AG09309 (cell line): ENCODE results near the gene RARA.

ENCODE experiments used
- DNase-seq: peaks from one replicate; pipeline ENCODE4 v3.0.0-alpha.2; 2010; ENCODE audit warnings: low read depth
- H3K4me3 ChIP-seq: 2 replicates; pipeline ENCODE4 v1.5.1; 2011; ENCODE audit warnings: mild to moderate bottlenecking, low read depth, low read length, moderate library complexity; ENCODE audit not compliant: control insufficient read depth
- CTCF ChIP-seq: IDR thresholded peaks from 2 replicates; pipeline ENCODE4 v1.5.1; 2011; ENCODE audit warnings: mild to moderate bottlenecking, low read depth, low read length, inconsistent platforms; ENCODE audit not compliant: insufficient read depth, control insufficient read depth; ENCODE audit errors: missing control alignments

The RARA gene

GRCh38 chr17:40309031-40309948 is at the start of gene RARA:
Gene RARA (plus strand): TSS chr17:40309180. CDS start chr17:40331219, 22,039 bp downstream.
- H3K4me3 ChIP-seq = peak within 1 kb of the TSS; percentile 24
- no peak for DNase-seq
- no peak for TF ChIP-seq CTCF

DNA sequence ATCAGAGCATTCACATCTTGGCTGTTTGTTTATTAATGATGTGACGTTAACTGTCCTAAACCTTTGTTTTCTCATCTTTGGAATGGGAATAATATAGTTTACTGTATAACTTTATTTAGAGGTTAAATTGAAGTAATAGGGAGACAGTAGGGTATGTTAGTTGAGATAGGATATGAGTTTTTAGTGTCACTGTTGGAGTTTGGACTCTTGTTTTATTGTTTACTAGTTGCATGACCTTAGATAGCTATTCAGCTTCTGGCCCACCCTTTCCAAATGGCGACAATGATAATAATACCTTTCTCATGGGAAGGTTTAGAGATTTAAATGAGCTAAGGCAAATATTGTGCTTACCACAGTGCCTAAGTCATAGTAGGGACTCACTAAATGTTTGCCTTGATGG is 49.5 kb upstream of the RARA start:
- DNase-seq = no peak
- H3K4me3 ChIP-seq = no peak overlapping the region
- no peak for TF ChIP-seq CTCF

DNA sequence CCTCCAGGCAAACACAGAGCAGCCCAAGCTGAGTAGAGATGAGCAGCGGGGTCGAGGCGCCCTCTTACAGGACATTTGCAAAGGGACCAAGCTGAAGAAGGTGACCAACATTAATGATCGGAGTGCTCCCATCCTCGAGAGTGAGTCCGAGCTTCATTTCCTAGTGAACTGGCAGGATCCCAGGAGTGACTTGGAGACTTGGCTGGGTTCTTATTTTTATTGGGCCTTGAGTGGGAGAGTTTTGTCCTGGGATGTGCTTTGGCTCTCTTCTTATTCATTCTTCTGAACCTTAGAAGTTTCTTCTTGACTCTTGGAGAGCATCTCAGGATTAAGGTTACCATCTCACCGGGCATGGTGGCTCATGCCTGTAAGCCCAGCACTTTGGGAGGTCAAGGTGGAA is 48.5 kb upstream of the RARA start:
- H3K4me3 ChIP-seq = no peak overlapping the region

DNA sequence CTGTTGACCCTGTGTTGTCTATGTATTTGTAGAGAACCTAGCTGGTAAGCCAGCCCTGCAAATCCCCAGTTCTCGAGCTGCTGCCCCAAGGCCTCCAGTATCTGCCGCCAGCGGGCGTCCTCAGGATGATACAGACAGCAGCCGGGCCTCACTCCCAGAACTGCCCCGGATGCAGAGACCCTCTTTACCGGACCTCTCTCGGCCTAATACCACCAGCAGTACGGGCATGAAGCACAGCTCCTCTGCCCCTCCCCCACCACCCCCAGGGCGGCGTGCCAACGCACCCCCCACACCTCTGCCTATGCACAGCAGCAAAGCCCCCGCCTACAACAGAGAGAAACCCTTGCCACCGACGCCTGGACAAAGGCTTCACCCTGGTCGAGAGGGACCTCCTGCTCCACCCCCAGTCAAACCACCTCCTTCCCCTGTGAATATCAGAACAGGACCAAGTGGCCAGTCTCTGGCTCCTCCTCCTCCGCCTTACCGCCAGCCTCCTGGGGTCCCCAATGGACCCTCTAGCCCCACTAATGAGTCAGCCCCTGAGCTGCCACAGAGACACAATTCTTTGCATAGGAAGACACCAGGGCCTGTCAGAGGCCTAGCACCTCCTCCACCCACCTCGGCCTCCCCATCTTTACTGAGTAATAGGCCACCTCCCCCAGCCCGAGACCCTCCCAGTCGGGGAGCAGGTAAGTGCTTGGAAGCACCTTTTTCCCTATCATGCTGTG is 44.4 kb upstream of the RARA start:
- DNase-seq = no peak
- no peak for TF ChIP-seq CTCF
- no peak overlapping the region for H3K4me3 ChIP-seq

More for the DNA sequence above, 48.5 kb upstream of the RARA start:
- DNase-seq = no peak
- TF ChIP-seq CTCF = no peak

GRCh38 chr17:40265337-40265736 is 43.6 kb upstream of the RARA start:
- no peak overlapping the region for H3K4me3 ChIP-seq
- no peak for TF ChIP-seq CTCF
- no peak for DNase-seq

DNA sequence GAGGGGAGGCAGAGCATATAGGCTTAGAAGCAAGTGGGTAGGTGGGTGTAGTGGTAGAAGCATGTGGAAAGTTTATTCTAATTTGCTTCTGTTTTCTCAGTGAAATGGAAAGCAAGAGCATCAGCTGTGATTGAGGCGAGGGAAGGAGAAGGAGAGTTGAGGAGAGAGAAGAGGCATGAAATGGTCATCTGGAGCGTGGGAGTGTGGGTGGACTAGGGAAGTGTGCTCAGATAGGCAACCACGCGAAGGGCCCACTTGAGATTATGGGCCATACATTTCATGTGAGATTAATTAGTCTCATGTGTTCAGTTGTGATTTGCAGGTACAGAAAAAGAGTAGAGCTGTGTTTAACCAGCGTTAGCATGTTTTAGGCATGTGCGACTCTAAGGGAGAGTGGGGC is 42.1 kb upstream of the RARA start:
- H3K4me3 ChIP-seq = no peak overlapping the region
- no peak for DNase-seq
- no peak for TF ChIP-seq CTCF
